H1 (cell line): Measurements from ENCODE around the gene NPNT.

Source experiments
- EP300 ChIP-seq, 2 experiments: IDR thresholded peaks; 1 replicate in 1 of 2; 2 replicates in 1 of 2; pipeline ENCODE4 v1.6.1; 2011 to 2012; ENCODE audit warnings: low read depth in 2 of 2, low read length in 2 of 2, mild to moderate bottlenecking in 2 of 2, borderline replicate concordance in 1 of 2, inconsistent platforms in 1 of 2, moderate library complexity in 1 of 2
- EZH2 ChIP-seq: fragments of 200-600 bp; sonication (generic); IDR thresholded peaks from 2 replicates; pipeline ENCODE4 v1.7.1; 2012; ENCODE audit warnings: low read depth, mild to moderate bottlenecking, moderate library complexity, low read length, inconsistent platforms; ENCODE audit not compliant: severe bottlenecking
- GABPA ChIP-seq: IDR thresholded peaks from 2 replicates; pipeline ENCODE4 v1.6.1; 2011; ENCODE audit warnings: mild to moderate bottlenecking, low read length, moderate library complexity, borderline replicate concordance; ENCODE audit not compliant: insufficient read depth
- JUND ChIP-seq: IDR thresholded peaks from 2 replicates; pipeline ENCODE4 v1.6.1; 2011; ENCODE audit warnings: mild to moderate bottlenecking, improper control_type of control experiment, low read length
- KDM1A ChIP-seq: fragments of 200-600, 300-600 bp; sonication (generic); IDR thresholded peaks from 2 replicates; pipeline ENCODE4 v1.7.1; 2016; ENCODE audit warnings: mild to moderate bottlenecking, low read length, borderline replicate concordance
- POLR2A ChIP-seq, 2 experiments: IDR thresholded peaks; 1 replicate in 1 of 2; 2 replicates in 1 of 2; pipeline ENCODE4 v1.6.1; 2011; ENCODE audit warnings: low read depth in 2 of 2, low read length in 2 of 2, mild to moderate bottlenecking in 2 of 2; ENCODE audit errors: control extremely low read depth in 1 of 2
- POLR2AphosphoS5 ChIP-seq: IDR thresholded peaks from 2 replicates; pipeline ENCODE4 v1.6.1; 2011; ENCODE audit warnings: low read depth, low read length
- RNF2 ChIP-seq: fragments of 200-900, 300-1000 bp; sonication (generic); IDR thresholded peaks from 2 replicates; pipeline ENCODE4 v1.7.1; 2016; ENCODE audit warnings: borderline replicate concordance, low read depth, mild to moderate bottlenecking, antibody characterized with exemption, low read length; ENCODE audit not compliant: poor library complexity, severe bottlenecking; ENCODE audit errors: missing control alignments
- SP4 ChIP-seq: IDR thresholded peaks from 2 replicates; pipeline ENCODE4 v1.6.1; 2012; ENCODE audit warnings: low read length, inconsistent platforms
- TAF1 ChIP-seq: IDR thresholded peaks from 2 replicates; pipeline ENCODE4 v1.6.1; 2011; ENCODE audit warnings: mild to moderate bottlenecking, low read depth, low read length
- USF2 ChIP-seq: IDR thresholded peaks from 2 replicates; pipeline ENCODE4 v1.6.1; 2011; ENCODE audit warnings: low read length, improper control_type of control experiment

- TF ChIP-seq USF2 (no peak), KDM1A (no peak), POLR2AphosphoS5 (no peak), JUND (no peak), EZH2 (no peak), EP300 (IDR thresholded peaks at IDR 0.05; ENCODE audit: borderline replicate concordance in 1 of 2, low read depth in 2 of 2, low read length in 2 of 2) (no peak), POLR2A (IDR thresholded peaks at IDR 0.05; ENCODE audit: control extremely low read depth in 1 of 2, low read depth in 2 of 2, low read length in 2 of 2) (no peak), SP4 (no peak), TAF1 (no peak), GABPA (no peak), RNF2 (no peak)
These were observed 41.6 kb downstream of the NPNT start for GRCh38 chr4:105936901-105937300.
